ENCODE measurements around the gene HECW1.
"Not testable (repeated sequence)": the region's sequence is repeated elsewhere in the genome, so short reads cannot be mapped to it uniquely, and the experiment has no call there.

The HECW1 gene

GRCh38 chr7:43345696-43346095, 233.2 kb downstream of the HECW1 start:
- DNase-seq (ENCODE audit: low read depth in 1 of 2, low spot score in 1 of 2), result not testable (repeated sequence)

DNA sequence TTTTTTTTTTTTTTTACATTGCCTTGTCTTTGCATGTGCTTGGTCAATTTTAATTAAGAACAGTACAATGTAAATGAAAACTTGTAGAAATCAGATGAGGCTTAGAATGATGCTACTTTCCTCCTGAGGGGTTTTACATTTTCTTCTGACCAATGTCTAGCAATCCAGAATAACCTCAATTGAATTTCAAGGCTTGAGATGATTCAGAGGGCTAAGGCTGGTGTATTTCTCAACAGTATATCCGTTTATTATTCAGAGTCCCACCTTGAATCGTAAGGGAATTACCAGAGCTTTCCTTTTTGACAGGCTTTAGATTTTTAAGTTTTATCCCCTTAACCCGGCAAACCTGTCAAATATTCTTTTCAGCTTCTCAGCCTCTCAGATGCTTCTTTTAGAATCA, 239.2 kb downstream of the HECW1 start:
- no peak for DNase-seq (ENCODE audit: low read depth in 1 of 2, low spot score in 1 of 2)

- no peak for DNase-seq (ENCODE audit: low read depth in 1 of 2, low spot score in 1 of 2)
Measured at GRCh38 chr7:43353902-43354301, 241.5 kb downstream of the HECW1 start.

DNA sequence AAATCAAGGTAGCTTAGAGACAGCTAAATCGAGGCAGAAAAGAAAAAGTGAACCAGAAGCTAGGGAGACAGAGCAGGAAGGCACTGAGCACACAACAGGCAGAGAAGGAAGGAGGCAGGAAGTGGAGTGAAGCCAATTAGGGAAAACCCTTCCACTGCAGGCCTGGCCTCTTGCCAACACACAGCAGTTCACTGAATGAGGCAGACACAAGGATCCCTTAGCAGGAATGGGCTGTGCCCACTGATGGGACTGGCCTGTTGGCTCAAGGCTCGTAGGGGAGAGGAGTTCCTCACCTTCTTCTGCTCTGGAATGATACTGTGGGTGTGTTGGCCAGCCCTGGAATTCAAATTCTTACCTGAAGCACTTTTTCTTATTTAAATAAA, 250.2 kb downstream of the HECW1 start:
- DNase-seq (ENCODE audit: low read depth in 1 of 2, low spot score in 1 of 2), result no peak

DNA sequence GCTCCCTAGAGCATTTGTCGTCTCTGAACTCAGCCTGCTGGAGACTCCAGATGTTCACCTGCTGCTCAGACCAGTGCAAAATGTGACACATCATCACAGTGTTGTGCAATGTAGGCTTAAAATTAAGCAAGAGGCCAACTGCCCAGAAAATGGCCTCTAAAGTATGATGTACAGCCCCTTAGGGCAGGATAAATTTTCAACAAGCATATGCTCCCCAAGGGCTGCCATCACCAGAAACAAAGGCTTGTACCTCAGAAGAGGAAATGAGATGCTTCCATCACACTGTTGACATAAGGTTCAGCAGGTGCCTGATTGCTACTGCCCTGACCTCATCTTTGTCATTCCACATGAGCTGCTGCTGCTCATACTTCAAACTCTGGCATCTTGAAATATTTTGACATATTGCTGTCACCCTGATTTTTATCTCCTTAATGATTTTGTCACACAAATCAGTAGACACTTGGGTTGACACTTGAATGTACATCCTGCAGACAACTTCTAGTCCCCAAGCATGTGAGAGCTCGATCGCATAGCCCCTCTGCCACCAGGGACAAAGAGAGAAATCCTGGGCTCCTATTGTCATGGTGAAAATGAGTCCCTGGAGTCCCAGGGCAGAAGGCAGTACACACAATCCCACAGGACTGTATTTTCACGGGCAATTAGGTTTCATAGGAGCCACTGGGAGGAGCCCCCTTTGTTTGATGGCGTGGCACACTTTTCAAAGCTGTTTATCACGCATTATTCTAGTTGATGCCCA, 250.8 kb downstream of the HECW1 start:
- no peak for DNase-seq (ENCODE audit: low read depth in 1 of 2, low spot score in 1 of 2)

DNA sequence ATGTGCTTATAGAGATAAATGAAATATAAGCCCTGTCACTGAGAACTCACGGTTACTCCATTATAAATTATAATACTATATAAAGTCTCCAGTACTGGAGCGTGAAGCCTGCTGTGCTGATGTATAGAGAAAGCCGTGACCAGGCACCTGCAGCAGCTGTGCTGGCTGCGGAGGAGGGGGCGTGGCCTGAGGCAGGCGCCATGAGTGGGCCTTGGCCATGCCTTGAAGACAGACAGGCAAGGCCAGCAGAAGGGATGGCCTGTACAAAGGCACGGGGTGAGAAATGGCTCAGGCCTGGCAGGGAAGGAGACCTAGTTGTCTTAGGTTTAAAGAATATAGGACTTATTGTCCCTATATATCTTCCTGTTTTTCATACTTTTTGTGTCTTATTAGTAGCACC, 251.9 kb downstream of the HECW1 start:
- no peak for DNase-seq (ENCODE audit: low read depth in 1 of 2, low spot score in 1 of 2)

DNA sequence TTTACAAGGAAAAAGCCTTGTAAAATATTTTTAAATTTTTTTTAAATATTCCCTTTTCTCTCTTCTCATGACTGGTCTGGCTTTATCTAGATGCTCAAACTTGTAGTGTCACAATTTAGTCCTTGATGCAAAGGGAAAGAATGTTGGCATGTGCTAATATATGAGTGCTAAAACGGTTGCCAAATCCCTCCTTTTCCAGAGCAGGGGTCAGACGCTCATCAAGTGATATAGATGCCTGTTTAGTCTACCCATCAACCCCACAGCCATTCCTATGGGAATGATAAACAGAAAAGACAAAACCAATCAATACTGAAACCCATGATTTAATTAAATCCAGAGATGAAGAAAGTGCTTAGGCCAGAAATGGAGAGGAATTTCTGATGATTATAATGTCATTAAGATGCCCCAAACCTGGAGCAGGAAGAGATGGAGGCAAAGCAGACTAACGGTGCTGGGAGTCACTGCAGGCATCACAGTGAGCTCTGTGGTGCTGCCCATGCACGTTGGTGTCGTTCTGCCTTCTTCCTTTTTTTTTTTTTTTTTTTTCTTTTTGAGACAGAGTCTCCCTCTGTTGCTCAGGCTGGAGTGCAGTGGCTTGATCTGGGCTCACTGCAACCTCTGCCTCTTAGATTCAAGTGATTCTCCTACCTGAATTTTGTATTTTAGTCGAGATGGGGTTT, 260.4 kb downstream of the HECW1 start:
- DNase-seq (ENCODE audit: low read depth in 1 of 2, low spot score in 1 of 2), result no peak

DNA sequence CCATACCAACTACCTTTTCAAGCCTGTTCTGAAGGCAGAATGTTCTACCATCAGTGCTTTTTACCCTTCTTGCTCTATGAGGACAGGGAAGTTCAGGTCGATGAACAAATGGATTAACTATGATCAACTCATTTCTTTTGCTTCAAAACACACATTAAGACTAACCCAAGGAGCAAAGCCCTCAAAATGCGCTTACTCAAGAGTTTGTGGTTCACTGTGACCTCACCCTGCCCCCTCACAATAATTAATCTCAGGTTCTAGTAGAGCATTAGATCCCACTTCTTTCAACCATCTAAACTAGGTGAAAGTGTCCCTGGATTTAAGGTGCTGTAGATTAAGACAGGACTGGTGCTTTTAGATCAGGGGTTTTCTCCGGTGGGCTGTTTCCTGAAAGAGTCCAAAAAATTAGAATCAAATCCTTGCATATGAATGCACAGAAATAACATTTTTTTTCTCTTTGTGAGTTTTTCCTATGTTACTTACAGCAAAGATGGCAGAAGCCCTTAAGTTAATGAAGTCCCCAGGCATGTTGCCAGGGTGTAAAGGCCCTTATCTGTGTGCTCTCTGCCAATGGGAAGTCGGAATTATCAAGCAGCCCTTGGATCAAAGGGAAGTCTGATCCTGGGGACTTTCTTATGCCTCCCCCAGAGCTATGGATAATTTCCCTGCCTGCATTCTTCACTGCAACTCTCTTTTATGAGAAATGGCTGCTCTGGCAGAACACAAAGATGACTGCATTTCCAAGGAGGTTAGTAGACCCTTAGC, 264.9 kb downstream of the HECW1 start:
- no peak for DNase-seq (ENCODE audit: low read depth in 1 of 2, low spot score in 1 of 2)

DNA sequence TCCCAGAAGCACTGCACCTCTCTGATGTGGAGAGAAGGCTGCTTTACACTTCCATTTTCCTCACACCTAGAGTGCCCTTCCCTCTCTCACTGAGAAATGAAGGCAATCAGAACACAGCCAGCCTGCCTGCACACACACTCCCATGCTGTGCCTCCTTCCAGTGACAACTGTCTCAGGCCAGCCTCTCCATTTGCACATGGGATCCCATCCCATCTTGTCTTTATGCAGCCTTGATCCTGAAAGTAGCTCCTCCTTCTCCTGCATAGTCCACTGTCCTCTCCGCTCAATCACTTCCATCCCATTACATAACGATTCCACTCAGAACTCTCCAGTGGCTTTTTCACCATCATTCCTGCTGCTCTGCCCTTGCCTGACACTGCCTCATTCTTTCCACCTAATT, 266.8 kb downstream of the HECW1 start:
- DNase-seq (ENCODE audit: low read depth in 1 of 2, low spot score in 1 of 2), result no peak

GRCh38 chr7:43384616-43385308, 272.3 kb downstream of the HECW1 start:
- DNase-seq (ENCODE audit: low read depth in 1 of 2, low spot score in 1 of 2), result no peak

DNA sequence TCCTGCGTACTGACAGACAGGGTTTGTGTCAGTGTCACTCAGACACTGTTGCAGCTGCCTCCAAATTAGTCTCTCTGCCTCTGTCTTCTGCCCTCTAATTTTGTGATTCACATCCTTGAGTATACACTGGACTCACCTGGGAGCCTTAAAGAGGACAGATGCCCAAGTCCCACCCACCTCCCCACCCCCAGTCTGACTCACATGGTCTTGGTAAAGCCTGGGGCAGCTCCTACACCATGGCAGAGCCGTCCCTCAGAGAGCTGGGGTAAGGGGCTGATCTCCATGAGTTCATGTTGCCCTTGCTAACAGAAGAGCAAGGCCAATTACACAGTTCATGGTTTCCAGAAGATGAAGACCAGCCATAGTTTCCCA, 272.8 kb downstream of the HECW1 start:
- no peak for DNase-seq (ENCODE audit: low read depth in 1 of 2, low spot score in 1 of 2)

DNA sequence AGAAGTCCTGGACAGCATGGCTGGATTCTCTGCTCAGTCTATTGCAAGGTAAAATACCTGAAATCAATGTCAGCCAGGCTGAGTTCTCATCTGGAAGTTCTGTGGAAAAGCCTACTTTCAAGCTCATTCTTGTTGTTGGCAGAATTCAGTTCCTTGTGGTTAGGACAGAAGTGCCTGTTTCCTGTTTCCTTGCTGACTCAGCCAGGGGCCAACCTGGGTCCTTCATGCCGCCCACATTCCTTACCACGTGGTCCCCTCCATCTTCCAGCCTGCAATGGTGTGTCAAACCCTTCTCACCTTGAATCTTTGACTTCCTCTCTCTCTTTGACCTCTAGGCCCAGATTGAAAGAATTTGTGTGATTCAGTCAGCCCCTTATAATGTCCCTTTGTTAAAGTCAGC, 273.4 kb downstream of the HECW1 start:
- peak in 1 of 2 donors; percentile 7 for DNase-seq (ENCODE audit: low read depth in 1 of 2, low spot score in 1 of 2)

DNA sequence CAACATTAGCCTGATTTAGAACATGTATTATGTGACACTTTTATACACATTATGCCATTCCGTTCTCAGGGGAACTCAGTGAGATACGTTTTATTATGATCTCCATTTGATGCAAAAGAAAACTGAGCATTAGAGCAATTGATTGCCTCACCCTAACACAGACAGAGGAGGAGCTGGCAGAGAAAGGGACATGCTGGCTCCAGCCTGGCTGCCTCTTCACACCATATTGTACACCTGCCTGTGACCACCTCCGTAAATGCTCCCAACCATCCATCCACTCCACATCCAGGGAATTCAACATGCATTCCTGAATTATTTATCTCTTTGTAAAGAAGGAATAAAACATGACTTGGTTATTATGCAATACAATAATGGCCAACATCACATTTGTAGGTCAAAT, 275.5 kb downstream of the HECW1 start:
- no peak for DNase-seq (ENCODE audit: low read depth in 1 of 2, low spot score in 1 of 2)

- DNase-seq (ENCODE audit: low read depth in 1 of 2, low spot score in 1 of 2), result no peak
Measured at GRCh38 chr7:43390576-43390975, 278.1 kb downstream of the HECW1 start.

DNA sequence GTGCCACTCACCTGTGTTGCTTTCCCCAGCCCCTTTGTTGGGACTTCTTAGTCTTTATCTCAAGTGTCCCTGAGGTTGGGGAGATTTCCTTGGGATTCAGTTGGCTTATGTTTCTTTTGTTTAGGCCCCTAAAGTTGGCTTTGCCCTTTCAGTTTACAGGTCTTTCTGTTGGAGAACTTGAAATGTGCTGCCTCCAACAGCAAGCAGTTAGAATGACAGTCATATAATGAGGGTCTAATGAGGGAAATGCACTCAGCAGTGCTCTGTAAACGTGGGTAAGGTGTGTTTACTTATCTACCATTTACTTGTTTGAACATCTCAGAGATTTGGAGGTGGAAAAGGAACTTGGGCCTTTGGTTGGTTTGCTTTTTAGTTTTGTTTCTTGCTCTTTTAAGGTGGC, 279.1 kb downstream of the HECW1 start:
- no peak for DNase-seq (ENCODE audit: low read depth in 1 of 2, low spot score in 1 of 2)

DNA sequence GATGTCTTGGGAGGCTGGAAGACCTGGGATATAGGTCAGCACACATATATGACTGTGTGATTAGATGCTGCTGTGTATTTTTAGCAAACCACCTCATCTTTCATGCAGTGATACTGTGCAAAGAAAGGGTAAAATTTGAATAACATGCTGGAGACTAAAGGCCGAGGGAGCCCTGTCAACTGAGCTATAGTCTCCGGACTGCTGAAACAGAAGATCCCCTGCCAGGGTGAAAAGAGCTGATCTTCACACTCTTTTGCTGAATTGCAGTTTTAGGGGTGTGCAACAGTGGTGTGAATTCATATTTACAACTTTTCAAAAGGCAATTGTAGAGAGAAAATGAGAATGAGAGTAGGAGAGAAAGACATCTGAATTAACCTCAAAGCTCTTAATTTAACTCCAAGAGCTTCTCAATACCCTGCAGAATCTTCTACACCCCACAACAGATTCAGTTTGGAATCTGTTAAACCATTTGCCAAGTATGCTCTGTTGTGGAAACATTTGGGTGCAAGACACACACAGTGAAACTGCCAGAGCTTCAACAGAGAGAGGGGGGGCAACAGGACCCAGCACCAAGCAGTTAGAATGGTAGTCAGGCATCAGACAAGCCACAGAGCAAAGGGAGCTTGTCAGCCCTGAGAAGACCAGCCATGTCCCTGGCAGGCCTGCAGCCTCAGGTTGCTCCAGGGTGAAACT, 280.3 kb downstream of the HECW1 start:
- no peak for DNase-seq (ENCODE audit: low read depth in 1 of 2, low spot score in 1 of 2)

DNA sequence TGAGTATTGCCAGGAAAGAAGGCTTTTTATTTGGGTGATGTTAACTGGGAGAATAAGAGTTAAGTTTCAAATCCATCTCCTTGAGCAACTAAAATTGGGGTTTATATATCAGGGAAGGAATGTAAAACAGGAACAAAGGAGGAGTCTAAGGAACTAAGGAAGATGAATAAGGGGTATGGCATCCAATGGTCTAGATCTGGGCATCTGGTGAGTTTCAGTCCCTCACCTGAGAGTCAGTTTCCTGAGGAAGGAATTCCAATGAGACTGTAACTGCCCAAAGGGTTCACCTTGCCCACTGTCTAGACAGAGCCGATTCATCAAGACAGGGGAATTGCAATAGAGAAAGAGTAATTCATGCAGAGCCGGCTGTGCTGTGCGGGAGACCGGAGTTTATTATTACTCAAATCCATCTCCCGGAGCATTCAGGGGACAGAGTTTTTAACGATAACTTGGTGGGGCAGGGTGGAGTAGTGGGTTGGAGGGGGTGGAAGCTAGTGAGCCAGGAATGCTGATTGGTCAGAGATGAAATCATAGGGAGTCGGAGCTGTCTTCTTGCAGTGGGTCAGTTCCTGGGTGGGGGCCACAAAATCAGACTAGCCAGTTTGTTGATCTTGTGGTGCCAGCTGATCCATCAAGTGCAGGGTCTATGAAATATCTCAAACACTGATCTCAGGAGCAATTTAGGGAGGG, 282.1 kb downstream of the HECW1 start:
- DNase-seq (ENCODE audit: low read depth in 1 of 2, low spot score in 1 of 2), result no peak

DNA sequence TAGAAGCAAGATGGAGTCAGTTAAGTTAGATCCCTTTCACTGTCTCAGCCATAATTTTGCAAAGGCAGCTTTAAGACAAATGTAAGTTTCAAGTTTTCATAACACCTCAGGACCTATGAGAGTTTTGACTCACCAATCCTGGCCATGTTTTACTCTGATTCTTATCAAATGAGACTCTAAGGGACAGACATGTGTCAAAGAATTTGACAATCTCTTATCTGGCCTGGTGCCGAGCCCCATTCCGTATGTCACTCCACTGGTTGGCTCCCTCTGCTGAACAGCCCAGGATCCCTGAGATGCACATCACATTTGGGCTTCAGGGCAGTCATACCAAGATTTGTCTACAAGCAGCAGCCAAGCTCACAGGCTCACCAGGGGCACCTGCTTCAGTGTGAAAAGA, 282.9 kb downstream of the HECW1 start:
- DNase-seq (ENCODE audit: low read depth in 1 of 2, low spot score in 1 of 2), result no peak

GRCh38 chr7:43396187-43396740, 283.8 kb downstream of the HECW1 start:
- DNase-seq (ENCODE audit: low read depth in 1 of 2, low spot score in 1 of 2), result no peak

DNA sequence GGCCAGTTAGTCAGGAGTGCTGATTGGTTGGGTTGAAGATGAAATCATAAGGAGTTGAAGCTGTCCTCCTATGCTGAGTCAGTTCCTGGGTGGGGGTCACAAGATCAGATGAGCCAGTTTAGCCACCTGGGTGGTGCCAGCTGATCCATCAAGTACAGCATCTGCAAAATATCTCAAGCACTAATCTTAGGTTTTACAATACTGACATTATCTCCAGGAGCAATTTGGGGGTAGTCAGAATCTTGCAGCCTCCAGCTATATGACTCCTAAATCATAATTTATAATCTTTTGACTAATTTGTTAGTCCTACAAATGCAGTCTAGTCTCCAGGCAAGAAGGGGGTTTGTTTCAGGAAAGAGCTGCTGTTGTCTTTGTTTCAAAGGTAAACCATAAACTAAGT, 286.4 kb downstream of the HECW1 start:
- no peak for DNase-seq (ENCODE audit: low read depth in 1 of 2, low spot score in 1 of 2)

All from activated CD4-positive, alpha-beta T cell treated with anti-CD3 and anti-CD28 coated beads, Interleukin-2, amount 50 U/mL, for 24 hours (primary cell).